Mesenchymal stem cell (in vitro differentiated cells and primary cell): Measurements from ENCODE around the gene ERG.

Experiments used
- DNase-seq: peaks from one replicate; pipeline ENCODE4 v3.0.0-alpha.2; 2013
- H2AFZ ChIP-seq: one replicate; pipeline ENCODE4 v1.6.1; 2013; ENCODE audit warnings: low read depth, mild to moderate bottlenecking, control low read depth, inconsistent platforms, low read length, moderate library complexity
- H2AK5ac ChIP-seq: 2 replicates; pipeline ENCODE4 v1.6.1; 2013; ENCODE audit warnings: low read length, moderate library complexity, mild to moderate bottlenecking, inconsistent platforms; ENCODE audit not compliant: severe bottlenecking
- H2BK120ac ChIP-seq: one replicate; pipeline ENCODE4 v1.6.1; 2013; ENCODE audit warnings: low read depth, mild to moderate bottlenecking, inconsistent platforms, low read length, moderate library complexity
- H2BK12ac ChIP-seq, 2 experiments: one replicate each; pipeline ENCODE4 v1.6.1; 2013; ENCODE audit warnings: inconsistent platforms in 2 of 2, low read length in 2 of 2, mild to moderate bottlenecking in 2 of 2, moderate library complexity in 2 of 2, control low read depth in 1 of 2
- H2BK15ac ChIP-seq: one replicate; pipeline ENCODE4 v1.6.1; 2013; ENCODE audit warnings: mild to moderate bottlenecking, low read depth, inconsistent platforms; ENCODE audit not compliant: poor library complexity, severe bottlenecking
- H2BK5ac ChIP-seq: 2 replicates; pipeline ENCODE4 v1.6.1; 2013; ENCODE audit warnings: low read depth, mild to moderate bottlenecking, low read length, control low read depth, inconsistent platforms; ENCODE audit not compliant: poor library complexity, severe bottlenecking
- H3K14ac ChIP-seq, 2 experiments: one replicate each; pipeline ENCODE4 v1.6.1; 2013; ENCODE audit warnings: inconsistent platforms in 2 of 2, low read length in 2 of 2, control low read depth in 1 of 2, mild to moderate bottlenecking in 1 of 2, moderate library complexity in 1 of 2
- H3K18ac ChIP-seq, 2 experiments: one replicate each; pipeline ENCODE4 v1.6.1; 2013; ENCODE audit warnings: inconsistent platforms in 2 of 2, low read length in 2 of 2, control low read depth in 1 of 2, low read depth in 1 of 2, mild to moderate bottlenecking in 1 of 2
- H3K23ac ChIP-seq, 2 experiments: one replicate each; pipeline ENCODE4 v1.6.1; 2013; ENCODE audit warnings: inconsistent platforms in 2 of 2, low read length in 2 of 2, mild to moderate bottlenecking in 2 of 2, moderate library complexity in 2 of 2, control low read depth in 1 of 2
- H3K27ac ChIP-seq: 2 replicates; pipeline ENCODE4 v1.5.1; 2013; ENCODE audit warnings: mild to moderate bottlenecking, moderate library complexity, low read length, control low read depth, inconsistent platforms; ENCODE audit not compliant: poor library complexity, severe bottlenecking
- H3K27me3 ChIP-seq, 2 experiments: 2 replicates each; pipeline versions ENCODE4 v1.6.1 to v1.7.0; 2013; ENCODE audit warnings: low read length in 2 of 2, mild to moderate bottlenecking in 2 of 2, moderate library complexity in 2 of 2, control low read depth in 1 of 2, inconsistent platforms in 1 of 2; ENCODE audit not compliant: control insufficient read depth in 1 of 2, insufficient read depth in 1 of 2
- H3K36me3 ChIP-seq, 2 experiments: 2 replicates each; pipeline versions ENCODE4 v1.6.1 to v1.7.0; 2013; ENCODE audit warnings: low read length in 2 of 2, control low read depth in 1 of 2, inconsistent platforms in 1 of 2, low read depth in 1 of 2, mild to moderate bottlenecking in 1 of 2; ENCODE audit not compliant: insufficient read depth in 2 of 2, control insufficient read depth in 1 of 2
- H3K4ac ChIP-seq, 2 experiments: one replicate each; pipeline ENCODE4 v1.6.1; 2013; ENCODE audit warnings: inconsistent platforms in 2 of 2, low read length in 2 of 2, mild to moderate bottlenecking in 2 of 2, moderate library complexity in 2 of 2, control low read depth in 1 of 2, low read depth in 1 of 2
- H3K4me1 ChIP-seq: 2 replicates; pipeline ENCODE4 v1.6.1; 2013; ENCODE audit warnings: low read depth, low read length, control low read depth; ENCODE audit not compliant: control insufficient read depth, insufficient read depth
- H3K4me2 ChIP-seq: 2 replicates; pipeline ENCODE4 v1.6.1; 2013; ENCODE audit warnings: low read length, mild to moderate bottlenecking, inconsistent platforms; ENCODE audit not compliant: poor library complexity, severe bottlenecking
- H3K4me3 ChIP-seq, 2 experiments: 2 replicates each; pipeline versions ENCODE4 v1.5.1 to v1.7.0; 2013; ENCODE audit warnings: low read length in 2 of 2, mild to moderate bottlenecking in 2 of 2, control low read depth in 1 of 2, low read depth in 1 of 2; ENCODE audit not compliant: insufficient read depth in 1 of 2
- H3K79me1 ChIP-seq: replicated peaks from 2 replicates; pipeline ENCODE4 v1.6.1; 2013; ENCODE audit warnings: mild to moderate bottlenecking, control low read depth, low read length, inconsistent platforms; ENCODE audit not compliant: poor library complexity, severe bottlenecking
- H3K9ac ChIP-seq: 2 replicates; pipeline ENCODE4 v1.7.0; 2013; ENCODE audit warnings: mild to moderate bottlenecking, low read length, moderate library complexity
- H3K9me3 ChIP-seq: 2 replicates; pipeline ENCODE4 v1.7.0; 2013; ENCODE audit warnings: mild to moderate bottlenecking, low read length; ENCODE audit not compliant: control insufficient read depth
- H4K8ac ChIP-seq: one replicate; pipeline ENCODE4 v1.6.1; 2013; ENCODE audit warnings: inconsistent platforms, mild to moderate bottlenecking, low read length, moderate library complexity
- H4K91ac ChIP-seq: one replicate; pipeline ENCODE4 v1.6.1; 2013; ENCODE audit warnings: mild to moderate bottlenecking, low read length, inconsistent platforms
- WGBS: methylation state at CpG from one replicate; pipeline ENCODE4 v1.1.7; 2013; ENCODE audit warnings: mixed read lengths; 5-methylcytosine and 5-hydroxymethylcytosine counted together

ERG gene

DNA sequence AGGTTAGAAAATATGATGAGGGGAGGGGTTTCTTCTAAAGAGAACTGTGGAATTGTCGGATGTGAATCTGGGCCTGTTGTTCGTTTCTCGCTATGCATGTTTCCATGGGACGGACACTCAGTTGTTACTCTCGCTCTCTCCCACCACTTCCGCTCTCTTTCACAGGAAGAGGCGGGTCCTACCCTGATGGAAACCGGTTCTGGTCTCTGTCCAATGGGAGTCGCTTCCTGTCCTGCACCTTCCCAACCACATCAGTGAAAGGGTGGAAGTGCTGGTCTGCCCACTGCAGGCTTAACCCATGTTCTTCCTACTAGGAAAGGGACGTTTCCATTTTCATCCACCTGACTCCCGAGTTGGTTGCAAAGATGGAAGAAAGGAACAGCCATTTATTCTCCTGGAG lies 122.0 kb downstream of the ERG start:
- Histone ChIP-seq H3K18ac (no peak overlapping the region), H3K27me3 (no peaks in the 10 kb centered on the region), H3K27ac (no peak overlapping the region), H3K4me2 (no peak overlapping the region), H2BK12ac (no peak overlapping the region), H2BK15ac (no peak overlapping the region), H2BK120ac (no peak overlapping the region), H3K4ac (no peak overlapping the region), H2AK5ac (no peak overlapping the region), H3K23ac (no peak overlapping the region), H2BK5ac (no peak overlapping the region), H3K14ac (no peak overlapping the region), H3K36me3 (peaks cover 0 to 3% of the 10 kb centered on the region in 2 experiments), H3K4me1 (peaks cover 1% of the 10 kb centered on the region), H2AFZ (no peak overlapping the region), H4K8ac (no peak overlapping the region), H3K4me3 (no peak overlapping the region), H3K79me1 (no peaks in the 10 kb centered on the region), H4K91ac (no peak overlapping the region), H3K9ac (no peak overlapping the region), H3K9me3 (peaks cover 6% of the 10 kb centered on the region)
- 96% methylated on average over 11 of the region's 11 CpGs for WGBS
- DNase-seq, result no peak

DNA sequence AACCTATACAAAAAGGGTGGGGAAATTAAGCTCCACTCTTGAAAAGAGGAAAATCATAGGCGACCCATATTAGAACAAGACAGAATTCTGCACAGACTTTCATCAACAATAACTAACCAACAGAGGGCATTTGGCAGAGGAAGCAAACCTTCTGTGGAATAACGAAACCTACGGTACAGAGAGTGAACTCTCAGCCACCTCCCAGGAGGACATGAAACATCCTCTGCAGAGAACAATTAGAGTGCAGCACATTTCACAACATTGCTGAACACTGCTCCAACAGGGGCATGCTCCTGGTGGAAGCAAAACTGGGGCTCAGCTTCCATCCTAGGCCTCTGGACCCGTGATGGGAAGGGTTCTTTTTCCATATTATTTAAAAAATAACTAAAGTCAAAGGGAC lies 130.6 kb downstream of the ERG start:
- no peak overlapping the region for H2BK12ac ChIP-seq
- no peak overlapping the region for H4K8ac ChIP-seq
- H2AFZ ChIP-seq, result no peak overlapping the region
- no peak overlapping the region for H2BK5ac ChIP-seq
- H3K4ac ChIP-seq, result no peak overlapping the region
- no peaks in the 10 kb centered on the region for H3K36me3 ChIP-seq
- no peak overlapping the region for H2AK5ac ChIP-seq
- no peak overlapping the region for H3K4me2 ChIP-seq
- H3K79me1 ChIP-seq, result no peaks in the 10 kb centered on the region
- no peak overlapping the region for H4K91ac ChIP-seq
- H3K18ac ChIP-seq, result no peak overlapping the region
- H3K23ac ChIP-seq, result no peak overlapping the region
- H3K27ac ChIP-seq, result no peak overlapping the region
- no peak overlapping the region for H3K14ac ChIP-seq
- H2BK15ac ChIP-seq, result no peak overlapping the region
- no peaks in the 10 kb centered on the region for H3K4me1 ChIP-seq
- DNase-seq, result no peak
- WGBS, result 100% methylated on average over 3 of the region's 4 CpGs
- H3K27me3 ChIP-seq, result peaks cover 0 to 7% of the 10 kb centered on the region in 2 experiments
- H3K9me3 ChIP-seq, result peaks cover 17% of the 10 kb centered on the region
- H3K4me3 ChIP-seq, result no peak overlapping the region
- H3K9ac ChIP-seq, result no peak overlapping the region
- no peak overlapping the region for H2BK120ac ChIP-seq

DNA sequence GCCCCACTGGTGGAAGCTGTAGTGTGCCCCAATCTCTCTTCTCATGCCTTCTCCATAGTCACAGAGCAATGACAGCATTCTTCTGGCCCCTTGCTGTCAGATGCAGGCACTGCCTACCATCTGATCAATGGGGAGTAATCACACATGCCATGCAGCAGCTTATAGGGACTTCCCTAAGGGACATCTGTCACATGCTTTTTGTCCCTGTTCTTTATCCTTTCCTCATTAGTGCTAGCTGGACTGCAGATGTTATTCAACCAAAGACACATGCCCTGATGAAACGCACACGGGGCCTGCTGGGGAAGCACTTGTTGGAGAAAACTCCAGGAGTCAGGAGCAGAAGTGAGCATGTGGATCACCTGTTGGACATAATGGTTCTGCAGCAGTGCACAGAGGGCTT lies 132.8 kb downstream of the ERG start:
- peaks cover 7% of the 10 kb centered on the region for H3K9me3 ChIP-seq
- no peaks in the 10 kb centered on the region for H3K79me1 ChIP-seq
- no peak overlapping the region for H2BK12ac ChIP-seq
- H3K4me3 ChIP-seq, result no peak overlapping the region
- H2BK120ac ChIP-seq, result no peak overlapping the region
- no peak for DNase-seq
- WGBS, result 94% methylated on average over 2 of the region's 2 CpGs
- H3K4me2 ChIP-seq, result no peak overlapping the region
- peaks cover 0 to 18% of the 10 kb centered on the region in 2 experiments for H3K27me3 ChIP-seq
- H3K23ac ChIP-seq, result no peak overlapping the region
- no peak overlapping the region for H3K4ac ChIP-seq
- H2BK15ac ChIP-seq, result no peak overlapping the region
- no peak overlapping the region for H2AFZ ChIP-seq
- no peaks in the 10 kb centered on the region for H3K4me1 ChIP-seq
- H3K14ac ChIP-seq, result no peak overlapping the region
- no peak overlapping the region for H4K91ac ChIP-seq
- no peak overlapping the region for H4K8ac ChIP-seq
- H3K27ac ChIP-seq, result no peak overlapping the region
- H3K18ac ChIP-seq, result no peak overlapping the region
- H3K9ac ChIP-seq, result no peak overlapping the region
- H2AK5ac ChIP-seq, result no peak overlapping the region
- H3K36me3 ChIP-seq, result no peaks in the 10 kb centered on the region
- no peak overlapping the region for H2BK5ac ChIP-seq

DNA sequence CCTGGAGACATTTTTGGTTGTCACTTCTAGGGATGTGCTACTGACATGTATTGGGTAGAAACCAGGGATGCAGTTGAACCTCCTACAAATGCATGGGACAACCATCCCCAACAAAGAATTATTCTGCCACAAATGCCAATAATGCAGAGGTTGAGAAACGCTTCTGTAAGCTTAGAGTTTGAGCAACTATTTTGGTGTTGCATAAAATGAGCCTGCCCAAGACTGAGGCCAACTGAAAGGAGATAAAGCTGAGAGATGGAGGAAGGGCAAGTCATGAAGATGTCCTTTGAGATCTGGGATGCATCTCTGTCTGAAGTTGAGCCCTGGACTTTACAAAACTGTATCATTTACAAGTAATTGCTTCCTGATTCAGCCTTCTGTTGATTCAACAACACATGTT lies 134.6 kb downstream of the ERG start:
- Histone ChIP-seq H3K18ac (no peak overlapping the region), H3K23ac (no peak overlapping the region), H2BK15ac (no peak overlapping the region), H3K4me2 (no peak overlapping the region), H3K36me3 (no peaks in the 10 kb centered on the region), H4K91ac (no peak overlapping the region), H3K4ac (no peak overlapping the region), H2BK12ac (no peak overlapping the region), H2BK120ac (no peak overlapping the region), H4K8ac (no peak overlapping the region), H3K9me3 (no peaks in the 10 kb centered on the region), H2BK5ac (no peak overlapping the region), H3K27me3 (peaks cover 0 to 32% of the 10 kb centered on the region in 2 experiments), H3K4me3 (no peak overlapping the region), H3K79me1 (no peaks in the 10 kb centered on the region), H2AK5ac (no peak overlapping the region), H3K27ac (no peak overlapping the region), H3K4me1 (no peaks in the 10 kb centered on the region), H3K9ac (no peak overlapping the region), H2AFZ (no peak overlapping the region), H3K14ac (no peak overlapping the region)
- 58% methylated on average over 1 of the region's 1 CpG for WGBS
- DNase-seq, result no peak
